ENCODE results near the gene PPOX. TPM values are rescaled to one million over a fixed set of nuclear protein-coding genes. Genes with fewer than 3 reads are reported as not detected.
A peak's percentile ranks its signal among the peaks of the same experiment; 100 is the strongest.

The PPOX gene
- total RNA-seq, 2 experiments from 2014 or later: 32.9 to 33.2 TPM

DNA sequence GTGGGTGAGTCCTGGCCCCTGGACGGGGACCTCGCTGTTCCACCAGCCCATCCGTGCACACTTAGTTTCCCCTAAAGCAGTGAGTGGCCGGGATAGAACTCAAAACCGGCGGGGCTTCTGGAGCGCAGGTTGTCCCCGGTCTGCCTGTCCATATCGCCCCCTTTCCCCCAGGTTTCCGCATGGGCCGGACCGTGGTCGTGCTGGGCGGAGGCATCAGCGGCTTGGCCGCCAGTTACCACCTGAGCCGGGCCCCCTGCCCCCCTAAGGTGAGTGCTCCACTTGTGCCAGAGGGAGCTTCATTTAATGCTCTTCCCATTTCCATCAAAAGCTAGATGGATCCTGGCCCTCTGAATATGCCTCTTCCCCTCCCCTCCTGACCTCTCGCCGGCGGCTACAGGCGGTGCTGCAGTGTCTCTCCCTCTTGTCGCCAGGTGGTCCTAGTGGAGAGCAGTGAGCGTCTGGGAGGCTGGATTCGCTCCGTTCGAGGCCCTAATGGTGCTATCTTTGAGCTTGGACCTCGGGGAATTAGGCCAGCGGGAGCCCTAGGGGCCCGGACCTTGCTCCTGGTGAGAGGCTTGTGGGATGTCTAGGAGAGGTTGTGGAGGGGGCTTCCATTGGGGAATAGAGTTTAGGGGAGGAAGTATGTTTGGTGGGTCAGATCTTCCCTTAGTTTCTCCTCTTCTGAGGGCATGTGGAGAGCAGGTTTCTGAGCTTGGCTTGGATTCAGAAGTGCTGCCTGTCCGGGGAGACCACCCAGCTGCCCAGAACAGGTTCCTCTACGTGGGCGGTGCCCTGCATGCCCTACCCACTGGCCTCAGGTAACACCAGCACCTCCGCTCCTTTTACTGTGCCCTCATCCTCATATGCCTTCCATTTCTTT lies 683 bp downstream of the PPOX start:
- peaks cover 43% of the 10 kb centered on the region for H3K4me1 Mint-ChIP-seq

DNA sequence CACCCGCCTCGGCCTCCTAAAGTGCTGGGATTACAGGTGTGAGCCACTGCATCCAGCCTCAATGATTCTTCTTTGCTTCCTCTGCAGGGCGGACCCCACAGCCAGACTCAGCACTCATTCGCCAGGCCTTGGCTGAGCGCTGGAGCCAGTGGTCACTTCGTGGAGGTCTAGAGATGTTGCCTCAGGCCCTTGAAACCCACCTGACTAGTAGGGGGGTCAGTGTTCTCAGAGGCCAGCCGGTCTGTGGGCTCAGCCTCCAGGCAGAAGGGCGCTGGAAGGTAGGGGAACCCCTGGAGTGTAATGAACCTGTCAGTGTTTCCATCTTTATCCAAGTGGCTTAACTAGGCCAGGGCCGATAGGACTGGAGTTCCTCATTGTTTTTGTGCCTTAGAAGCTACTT lies 2.7 kb downstream of the PPOX start:
- Mint-ChIP-seq H3K27me3 (no peaks in the 10 kb centered on the region), H3K4me1 (peaks cover 40% of the 10 kb centered on the region), H3K27ac (no peak overlapping the region), H3K36me3 (ENCODE audit: low read depth) (peaks cover 48% of the 10 kb centered on the region), H3K9me3 (no peaks in the 10 kb centered on the region), H3K4me3 (no peak overlapping the region)
- ChIA-PET POLR2A (interaction anchor here (4.5 to 5.0 kb wide), 3 partner anchors 7 to 34 kb away, joined by 52 to 69 read pairs (median 63); partner anchors contain the start of genes B4GALT3, NDUFS2 and UFC1), CTCF (interaction anchor here (1.4 kb wide), 1 partner anchor 57 kb away, joined by 6 read pairs; the partner anchor contains the start of gene TOMM40L)
- DNase-seq: no peak

More for the DNA sequence above, 683 bp downstream of the PPOX start:
- Mint-ChIP-seq H3K27ac (peak overlapping the region; percentile 94), H3K9me3 (no peaks in the 10 kb centered on the region), H3K27me3 (no peaks in the 10 kb centered on the region), H3K4me3 (peak overlapping the region; percentile 88), H3K36me3 (ENCODE audit: low read depth) (peaks cover 45% of the 10 kb centered on the region)
- no peak for DNase-seq
- ChIA-PET CTCF (interaction anchor here (0.7 to 4.4 kb wide), 30 partner anchors 9 to 222 kb away, joined by 3 to 69 read pairs (median 8); partner anchors contain the start of genes APOA2, B4GALT3, DEDD and NDUFS2), POLR2A (interaction anchor here (0.6 to 5.0 kb wide), 14 partner anchors 9 to 222 kb away, joined by 3 to 69 read pairs (median 12); partner anchors contain the start of genes ARHGAP30, B4GALT3, NDUFS2 and NIT1)

DNA sequence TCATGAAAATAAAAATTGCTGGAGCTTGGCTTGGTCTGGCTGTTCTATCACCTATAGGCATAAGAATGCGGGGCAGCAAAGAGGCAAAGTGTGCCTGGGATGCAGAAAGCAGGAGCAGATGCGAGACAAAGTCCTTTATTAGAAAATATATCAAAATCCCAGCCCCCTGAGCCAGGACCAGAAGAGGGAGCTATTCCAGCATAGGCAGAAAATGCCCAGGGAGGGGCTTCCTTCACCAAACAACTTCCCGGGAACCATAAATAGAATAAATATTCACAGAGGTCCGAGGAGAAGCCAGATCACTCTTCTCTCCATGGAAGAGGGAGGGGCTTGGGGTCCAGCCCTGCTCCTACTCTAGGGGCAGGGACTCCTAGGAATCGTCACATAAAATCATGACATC lies 5.0 kb downstream of the PPOX start:
- ChIA-PET CTCF (interaction anchor here (0.9 to 1.5 kb wide), 3 partner anchors 20 to 211 kb away, joined by 4 read pairs; partner anchors contain the start of gene TOMM40L), POLR2A (interaction anchor here (1.4 to 3.3 kb wide), 2 partner anchors 10 to 14 kb away, joined by 4 to 16 read pairs; no protein-coding TSS in a partner anchor)
- H3K27me3 Mint-ChIP-seq: no peaks in the 10 kb centered on the region
- no peaks in the 10 kb centered on the region for H3K9me3 Mint-ChIP-seq
- no peak for DNase-seq
- no peak overlapping the region for H3K4me3 Mint-ChIP-seq
- peaks cover 47% of the 10 kb centered on the region for H3K4me1 Mint-ChIP-seq
- H3K27ac Mint-ChIP-seq: no peak overlapping the region
- H3K36me3 Mint-ChIP-seq (ENCODE audit: low read depth): peaks cover 60% of the 10 kb centered on the region

DNA sequence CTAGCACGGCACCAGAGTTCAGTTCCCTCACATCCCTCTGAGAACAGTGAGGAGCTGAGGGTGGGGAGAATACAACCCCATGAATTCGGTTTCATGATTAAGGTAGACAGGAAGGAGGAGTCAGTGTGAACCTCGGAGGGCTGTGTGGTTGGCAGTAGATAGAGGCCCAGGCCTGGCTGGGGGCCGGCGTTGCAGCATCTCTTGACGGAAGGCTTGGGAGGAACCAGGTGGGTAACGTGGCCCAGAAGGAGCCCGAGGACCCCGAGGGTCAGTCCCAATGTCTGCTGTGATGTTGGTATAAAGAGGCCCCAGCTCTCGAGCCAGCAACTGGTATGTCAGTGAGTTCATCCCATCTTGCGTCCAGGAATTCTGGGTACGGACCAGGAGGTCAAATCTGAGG lies 5.5 kb downstream of the PPOX start:
- Mint-ChIP-seq H3K4me3 (no peak overlapping the region), H3K4me1 (peaks cover 52% of the 10 kb centered on the region), H3K27ac (no peak overlapping the region), H3K36me3 (ENCODE audit: low read depth) (peaks cover 64% of the 10 kb centered on the region), H3K27me3 (no peaks in the 10 kb centered on the region), H3K9me3 (no peaks in the 10 kb centered on the region)
- CTCF ChIA-PET: interaction anchor here (0.9 to 1.5 kb wide), 3 partner anchors 20 to 211 kb away, joined by 4 read pairs; partner anchors contain the start of gene TOMM40L
- POLR2A ChIA-PET: interaction anchor here (1.4 to 3.3 kb wide), 2 partner anchors 10 to 14 kb away, joined by 4 to 16 read pairs; no protein-coding TSS in a partner anchor
- no peak for DNase-seq

DNA sequence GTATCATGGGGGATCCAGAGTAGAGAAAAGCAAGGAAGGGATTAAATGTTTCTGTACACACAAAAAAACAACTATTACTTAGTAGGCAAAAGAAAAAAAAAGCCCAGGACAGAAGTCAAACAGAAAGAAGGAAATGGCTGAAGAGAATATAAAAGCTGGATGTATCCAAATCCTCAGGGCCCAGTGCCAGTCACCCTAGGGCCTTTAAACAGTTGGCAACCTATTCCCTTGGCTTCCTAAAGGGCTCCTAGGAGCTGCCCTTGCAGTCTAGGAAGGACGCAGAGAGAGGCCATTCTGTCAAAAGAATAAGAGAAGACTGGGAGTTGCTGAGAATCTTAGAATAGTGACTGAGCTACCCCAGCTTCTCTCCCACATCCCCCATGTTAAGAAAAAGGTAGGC lies 6.1 kb downstream of the PPOX start:
- Mint-ChIP-seq H3K36me3 (ENCODE audit: low read depth) (peaks cover 70% of the 10 kb centered on the region), H3K9me3 (no peaks in the 10 kb centered on the region), H3K4me3 (no peak overlapping the region), H3K27ac (peak overlapping the region; percentile 29), H3K4me1 (peaks cover 51% of the 10 kb centered on the region), H3K27me3 (no peaks in the 10 kb centered on the region)
- ChIA-PET POLR2A (interaction anchor here (3.3 kb wide), 1 partner anchor 9 kb away, joined by 16 read pairs; no protein-coding TSS in a partner anchor), CTCF (no interaction called here)
- no peak for DNase-seq

DNA sequence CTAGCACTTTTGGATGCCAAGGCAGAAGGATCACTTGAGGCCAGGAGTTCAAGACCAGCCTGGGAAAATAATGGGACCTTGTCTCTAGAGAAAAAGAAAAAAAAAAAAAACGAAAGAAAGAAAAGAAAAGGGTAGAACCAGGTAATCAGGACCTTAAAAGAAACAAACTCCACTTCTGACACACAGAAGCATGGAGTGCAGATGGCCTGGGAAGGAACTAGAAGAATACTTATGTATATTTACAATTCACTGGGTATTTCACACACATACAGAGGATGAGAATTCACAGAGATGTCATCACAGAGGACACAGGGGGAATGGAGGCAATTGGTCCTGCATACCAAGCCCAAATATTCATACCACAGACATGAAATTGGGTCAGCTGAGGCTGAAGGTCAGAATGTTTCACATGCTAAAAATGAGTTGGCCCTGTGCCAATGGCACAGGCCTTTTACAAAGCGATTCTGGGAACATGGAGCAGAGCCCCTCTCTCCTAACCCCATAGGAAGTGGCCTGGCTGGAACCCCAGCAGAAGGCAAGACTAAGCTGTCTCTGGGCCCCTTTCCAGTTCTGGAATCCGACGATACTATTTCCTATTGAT lies 6.7 kb downstream of the PPOX start:
- CTCF ChIA-PET: no interaction called here
- Mint-ChIP-seq H3K27me3 (no peaks in the 10 kb centered on the region), H3K4me1 (peaks cover 53% of the 10 kb centered on the region), H3K36me3 (ENCODE audit: low read depth) (peaks cover 70% of the 10 kb centered on the region), H3K9me3 (no peaks in the 10 kb centered on the region), H3K4me3 (no peak overlapping the region), H3K27ac (peak overlapping the region; percentile 29)
- POLR2A ChIA-PET: interaction anchor here (3.3 kb wide), 1 partner anchor 9 kb away, joined by 16 read pairs; no protein-coding TSS in a partner anchor
- DNase-seq: no peak

DNA sequence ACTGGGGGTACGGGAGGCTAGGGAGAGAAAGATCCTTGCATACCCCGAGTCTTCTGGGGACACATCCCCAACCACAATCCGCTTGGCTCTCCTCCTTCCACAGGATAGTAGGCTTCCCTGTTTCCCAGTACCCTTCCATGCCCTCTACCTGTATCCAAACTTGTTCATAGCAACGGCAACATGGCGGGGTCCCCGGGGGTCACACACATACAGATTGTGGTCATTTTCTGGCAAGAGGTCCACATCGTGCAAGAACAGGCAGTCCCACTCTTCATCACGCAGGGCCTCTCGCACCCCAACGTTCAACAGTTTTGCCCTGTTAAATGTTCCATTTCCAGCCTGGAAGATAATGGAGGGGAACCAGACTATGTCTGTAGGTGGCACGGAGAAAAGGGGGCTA lies 7.5 kb downstream of the PPOX start:
- Mint-ChIP-seq H3K36me3 (ENCODE audit: low read depth) (peaks cover 70% of the 10 kb centered on the region), H3K27me3 (no peaks in the 10 kb centered on the region), H3K4me1 (peaks cover 53% of the 10 kb centered on the region), H3K4me3 (no peak overlapping the region), H3K9me3 (no peaks in the 10 kb centered on the region), H3K27ac (no peak overlapping the region)
- ChIA-PET POLR2A (interaction anchor here (3.3 kb wide), 1 partner anchor 8 kb away, joined by 16 read pairs; no protein-coding TSS in a partner anchor), CTCF (interaction anchor here (0.6 kb wide), 1 partner anchor 118 kb away, joined by 3 read pairs; no protein-coding TSS in a partner anchor)
- DNase-seq: no peak

DNA sequence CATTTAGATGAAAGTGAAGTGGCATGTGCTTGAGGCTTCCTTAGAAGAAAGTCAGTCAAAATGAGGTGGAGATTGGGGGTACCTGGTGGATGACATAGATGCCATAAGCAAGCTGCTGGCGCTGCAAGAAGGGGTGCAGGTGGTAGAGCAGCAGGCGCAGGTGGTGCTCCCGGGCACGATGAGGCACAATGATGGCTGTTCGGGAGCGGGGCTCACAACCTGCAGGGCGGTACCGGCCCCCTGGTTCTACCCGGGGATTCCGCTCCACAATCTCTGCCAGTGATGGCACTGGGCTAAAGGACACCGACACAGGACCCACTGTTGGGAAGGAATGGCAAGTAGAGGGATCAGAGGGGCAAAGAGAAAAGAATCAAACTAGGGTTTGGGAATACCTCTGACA lies 8.7 kb downstream of the PPOX start:
- Mint-ChIP-seq H3K4me1 (peaks cover 59% of the 10 kb centered on the region), H3K36me3 (ENCODE audit: low read depth) (peaks cover 64% of the 10 kb centered on the region), H3K27me3 (no peaks in the 10 kb centered on the region), H3K9me3 (no peaks in the 10 kb centered on the region), H3K27ac (no peak overlapping the region), H3K4me3 (no peak overlapping the region)
- ChIA-PET POLR2A (interaction anchor here (3.0 to 3.3 kb wide), 2 partner anchors 8 to 27 kb away, joined by 31 to 69 read pairs; partner anchors contain the start of genes NDUFS2 and PPOX), CTCF (no interaction called here)
- DNase-seq: no peak

DNA sequence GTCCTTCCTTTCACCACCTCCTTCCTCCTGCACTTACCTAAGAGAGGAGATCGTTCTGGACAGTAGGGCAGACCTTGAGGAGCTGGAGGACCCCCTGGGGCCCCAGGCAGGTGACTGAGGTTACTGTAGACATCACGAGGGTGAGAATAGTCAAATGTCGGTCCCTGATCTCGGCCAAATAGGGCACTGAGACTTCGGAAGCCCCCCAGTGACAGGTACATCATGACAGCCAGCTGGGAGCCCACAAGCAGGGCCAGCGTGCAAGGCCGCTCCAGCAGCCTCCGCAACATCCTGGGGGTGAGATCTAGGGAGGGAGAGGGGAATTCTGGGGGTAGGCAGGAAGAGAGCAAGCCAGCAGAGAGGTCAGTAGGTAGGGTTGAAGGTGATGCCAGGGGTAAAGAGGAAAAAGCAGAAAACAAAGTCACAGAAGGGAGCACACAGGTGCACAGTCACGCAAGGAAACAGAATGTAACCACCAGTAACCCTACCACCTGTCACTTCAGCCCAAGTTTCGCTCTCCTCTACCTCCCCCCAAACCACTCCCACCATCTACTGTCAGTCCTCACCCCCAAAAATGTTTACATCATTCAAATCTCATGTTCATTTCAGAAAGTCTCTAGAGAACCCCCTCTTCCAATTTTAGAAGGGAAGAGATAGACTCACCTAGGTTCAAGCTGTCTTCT lies 9.7 kb downstream of the PPOX start:
- DNase-seq: no peak
- H3K4me1 Mint-ChIP-seq: peaks cover 67% of the 10 kb centered on the region
- H3K9me3 Mint-ChIP-seq: no peaks in the 10 kb centered on the region
- H3K36me3 Mint-ChIP-seq (ENCODE audit: low read depth): peaks cover 61% of the 10 kb centered on the region
- H3K27ac Mint-ChIP-seq: peak overlapping the region; percentile 96
- POLR2A ChIA-PET: interaction anchor here (0.9 to 3.3 kb wide), 10 partner anchors 9 to 115 kb away, joined by 4 to 69 read pairs (median 10); partner anchors contain the start of genes NDUFS2, NIT1, PFDN2 and PPOX
- peak overlapping the region; percentile 97 for H3K4me3 Mint-ChIP-seq
- CTCF ChIA-PET: interaction anchor here (0.8 to 2.3 kb wide), 4 partner anchors 10 to 115 kb away, joined by 3 to 30 read pairs (median 10); partner anchors contain the start of genes PPOX and TOMM40L
- H3K27me3 Mint-ChIP-seq: no peaks in the 10 kb centered on the region

DNA sequence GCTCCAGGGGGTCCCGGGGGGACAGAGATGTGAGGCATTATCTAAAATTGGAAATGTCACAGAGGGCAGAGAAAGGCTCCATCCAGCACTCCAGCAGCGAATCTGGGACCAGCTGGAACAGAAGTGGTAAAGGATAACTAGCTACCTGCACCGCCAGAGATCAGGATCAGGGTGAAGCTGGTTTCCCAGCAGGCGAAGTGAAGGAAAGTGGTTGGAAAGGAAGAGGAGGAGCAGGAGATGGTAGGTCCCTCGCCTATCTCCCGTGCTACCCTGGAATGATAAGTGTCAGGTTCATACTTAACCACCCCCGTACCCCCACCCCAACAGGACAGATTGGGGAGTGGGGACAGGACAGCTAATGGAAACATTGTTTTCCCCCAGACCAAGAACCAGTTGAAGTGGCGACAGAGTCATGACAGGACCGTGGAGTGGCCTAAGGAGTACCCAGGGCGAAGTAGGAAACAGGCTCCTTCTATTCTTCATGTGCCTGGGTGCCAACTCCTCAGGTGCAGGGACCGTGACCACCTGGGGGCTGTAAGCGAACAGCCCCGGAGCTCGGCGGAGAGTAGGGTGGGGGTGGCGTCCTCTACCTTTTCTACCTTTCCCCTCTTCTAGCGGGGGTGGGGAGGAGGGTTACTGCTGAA lies 10.4 kb downstream of the PPOX start:
- H3K36me3 Mint-ChIP-seq (ENCODE audit: low read depth): peaks cover 54% of the 10 kb centered on the region
- DNase-seq: no peak
- H3K4me3 Mint-ChIP-seq: peak overlapping the region; percentile 97
- no peaks in the 10 kb centered on the region for H3K9me3 Mint-ChIP-seq
- H3K27ac Mint-ChIP-seq: peak overlapping the region; percentile 96
- no peaks in the 10 kb centered on the region for H3K27me3 Mint-ChIP-seq
- CTCF ChIA-PET: interaction anchor here (0.6 to 2.3 kb wide), 6 partner anchors 11 to 115 kb away, joined by 3 to 30 read pairs (median 7); partner anchors contain the start of genes PPOX and TOMM40L
- POLR2A ChIA-PET: interaction anchor here (0.8 to 3.3 kb wide), 11 partner anchors 9 to 115 kb away, joined by 3 to 69 read pairs (median 9); partner anchors contain the start of genes NDUFS2, NIT1, PFDN2 and PPOX
- peaks cover 71% of the 10 kb centered on the region for H3K4me1 Mint-ChIP-seq

DNA sequence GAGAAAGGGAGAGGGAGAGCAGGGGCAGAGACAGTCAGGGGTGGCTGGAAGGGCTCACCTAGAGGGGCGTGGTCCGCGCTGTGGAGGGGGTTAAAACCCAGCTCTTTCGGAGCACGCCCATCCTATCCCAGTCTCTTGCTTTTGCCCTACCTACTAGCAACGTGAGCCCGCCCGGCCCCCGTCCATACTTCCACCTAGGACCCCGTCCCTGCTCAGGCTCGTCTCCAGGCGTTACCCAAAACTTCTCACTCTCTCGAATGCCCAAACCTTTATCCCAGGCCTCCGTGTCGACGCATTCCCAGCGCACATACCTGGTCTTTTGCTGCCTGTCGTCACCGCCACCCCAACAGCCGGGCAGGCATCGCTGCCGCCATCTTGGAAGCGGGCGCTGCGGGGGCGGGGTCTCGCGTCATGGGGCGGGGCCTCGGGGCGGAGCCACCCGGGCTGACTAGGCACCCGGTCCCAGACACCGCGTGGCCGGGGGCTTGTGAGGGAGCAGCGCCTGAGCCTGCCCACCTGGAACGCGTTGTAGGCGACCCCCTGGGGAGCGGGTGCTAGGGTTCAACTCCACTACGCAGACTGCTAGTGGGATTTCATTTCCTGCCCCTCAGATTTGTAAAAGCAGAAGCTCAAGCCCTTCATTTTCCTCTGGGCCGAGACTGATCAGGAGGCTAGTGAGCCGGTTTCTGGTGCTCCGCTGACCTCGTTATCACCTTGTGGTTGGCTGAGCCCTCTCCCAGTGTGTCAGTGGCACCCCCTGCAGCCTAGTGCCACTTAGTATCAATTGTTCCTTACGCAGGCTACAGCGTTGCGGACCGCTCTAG lies 11.1 kb downstream of the PPOX start, which contains the start of gene B4GALT3:
Gene B4GALT3, minus strand, starts transcription at position 396 of the 824 bp plus-strand sequence. CDS start 1,447 bp downstream, outside the sequence.
- Mint-ChIP-seq H3K4me1 (peaks cover 78% of the 10 kb centered on the region), H3K27me3 (no peaks in the 10 kb centered on the region), H3K9me3 (no peaks in the 10 kb centered on the region), H3K27ac (peak within 1 kb of the TSS; percentile 96), H3K4me3 (peak within 1 kb of the TSS; percentile 97), H3K36me3 (ENCODE audit: low read depth) (peaks cover 47% of the 10 kb centered on the region)
- CTCF ChIA-PET: interaction anchor here (0.5 to 2.3 kb wide), 6 partner anchors 12 to 133 kb away, joined by 3 to 30 read pairs (median 7); partner anchors contain the start of genes PPOX and TOMM40L
- DNase-seq: peak; percentile 94
- POLR2A ChIA-PET: interaction anchor here (0.7 to 3.3 kb wide), 15 partner anchors 9 to 114 kb away, joined by 3 to 69 read pairs (median 6); partner anchors contain the start of genes NDUFS2, NIT1, PFDN2 and PPOX

All from activated CD4-positive, alpha-beta memory T cell treated with anti-CD3 and anti-CD28 coated beads, Interleukin-2, amount 10 ng/mL, durations not matched to agents 7 days and 5 days (primary cell).